Hepatocyte (in vitro differentiated cells): ENCODE data around the gene SPIB. TPM values are rescaled to one million over a fixed set of nuclear protein-coding genes. Genes with fewer than 3 reads are reported as not detected.
"Not testable (repeated sequence)": the region's sequence is repeated elsewhere in the genome, so short reads cannot be mapped to it uniquely, and the experiment has no call there.

Source experiments
- DNase-seq: peaks from one replicate; pipeline ENCODE4 v3.0.0-alpha.2; 2016; ENCODE audit warnings: low spot score
- H2AFZ ChIP-seq: fragments of 200-600 bp; sonication (generic); 2 replicates; pipeline ENCODE4 v1.6.0; 2016; ENCODE audit warnings: antibody characterized with exemption, mild to moderate bottlenecking
- H3K27ac ChIP-seq: fragments of 200-600 bp; sonication (generic); 2 replicates; pipeline ENCODE4 v1.5.1; 2016; ENCODE audit warnings: mild to moderate bottlenecking
- H3K27me3 ChIP-seq: fragments of 200-600 bp; sonication (generic); 2 replicates; pipeline ENCODE4 v1.6.1; 2016
- H3K36me3 ChIP-seq: fragments of 200-600 bp; sonication (generic); replicated peaks from 2 replicates; pipeline ENCODE4 v1.5.1; 2016; ENCODE audit warnings: low read depth; ENCODE audit not compliant: insufficient read depth
- H3K4me1 ChIP-seq: fragments of 200-600 bp; sonication (generic); 2 replicates; pipeline ENCODE4 v1.5.1; 2016; ENCODE audit warnings: mild to moderate bottlenecking, moderate library complexity; ENCODE audit not compliant: insufficient read depth
- H3K4me2 ChIP-seq: fragments of 200-600 bp; sonication (generic); 2 replicates; pipeline ENCODE4 v1.6.0; 2016
- H3K4me3 ChIP-seq: fragments of 200-600 bp; sonication (generic); 2 replicates; pipeline ENCODE4 v1.5.1; 2016; ENCODE audit warnings: mild to moderate bottlenecking
- H3K79me2 ChIP-seq: fragments of 200-600 bp; sonication (generic); 2 replicates; pipeline ENCODE4 v1.6.0; 2017; ENCODE audit warnings: mild to moderate bottlenecking
- H3K9me2 ChIP-seq: fragments of 200-600 bp; sonication (generic); replicated peaks from 2 replicates; pipeline ENCODE4 v1.6.0; 2017; ENCODE audit warnings: mild to moderate bottlenecking; ENCODE audit not compliant: insufficient read depth
- H3K9me3 ChIP-seq: fragments of 200-600 bp; sonication (generic); 2 replicates; pipeline ENCODE4 v1.5.1; 2016; ENCODE audit warnings: low read depth, mild to moderate bottlenecking
- H4K20me1 ChIP-seq: fragments of 200-600 bp; sonication (generic); 2 replicates; pipeline ENCODE4 v1.6.0; 2016; ENCODE audit warnings: mild to moderate bottlenecking; ENCODE audit not compliant: insufficient read depth, poor library complexity, severe bottlenecking
- EZH2 ChIP-seq: fragments of 200-600 bp; sonication (generic); IDR thresholded peaks from 2 replicates; pipeline ENCODE4 v1.6.1; 2016; ENCODE audit warnings: antibody characterized with exemption, mild to moderate bottlenecking, borderline replicate concordance
- EZH2phosphoT487 ChIP-seq: fragments of 200-600 bp; sonication (generic); IDR thresholded peaks from one replicate; pipeline ENCODE4 v1.6.1; 2018; ENCODE audit warnings: antibody characterized with exemption, mild to moderate bottlenecking, low read depth, moderate library complexity; ENCODE audit not compliant: unreplicated experiment, severe bottlenecking
- WGBS: methylation state at CpG from one replicate; pipeline ENCODE4 v1.1.6; 2016; ENCODE audit warnings: low lambda C conversion rate; ENCODE audit errors: missing lambda C conversion rate; 5-methylcytosine and 5-hydroxymethylcytosine counted together
- polyA plus RNA-seq: library from polyadenylated mRNA; unstranded; fragments of >200 nt; fragmentation: Nextera tagmentation; extraction: Ambion mirVana; gene quantifications from 2 replicates; pipeline ENCODE4 v1.2.1, GENCODE V29; 2016
- total RNA-seq: library from RNA; depleted of rRNA; stranded (reverse); fragments of >200 nt; gene quantifications from 2 replicates; pipeline ENCODE4 v1.2.3, GENCODE V29; 2014
- TF ChIP-seq, protein P1 (sequence below): fragments of 200-600 bp; sonication (generic); IDR thresholded peaks from 2 replicates; pipeline ENCODE4 v1.5.1; 2016; ENCODE audit warnings: antibody characterized with exemption, mild to moderate bottlenecking; ENCODE audit not compliant: poor library complexity

The SPIB gene
- total and polyA plus RNA-seq, 2 experiments from 2014 or later, result 0.63 to 2.8 TPM

DNA sequence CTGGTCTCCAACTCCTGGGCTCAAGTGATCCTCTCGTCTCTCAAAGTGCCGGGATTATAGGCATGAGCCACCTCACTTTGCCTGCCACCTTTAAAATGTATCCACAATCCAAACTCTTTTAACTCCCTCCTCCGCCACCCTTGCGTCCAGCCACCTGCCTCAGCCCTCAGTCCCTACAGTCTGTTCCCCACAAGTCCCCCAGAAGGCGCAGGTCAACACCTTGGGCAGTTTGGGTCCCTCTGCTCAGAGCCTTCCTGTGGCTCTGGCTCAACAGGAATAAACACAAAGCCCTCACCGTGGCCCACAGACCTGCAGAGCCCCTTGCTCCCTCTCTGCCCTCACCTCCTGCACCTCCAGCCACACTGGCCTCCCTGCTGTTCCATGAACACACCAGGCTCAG, 50.1 kb downstream of the SPIB start:
- Histone ChIP-seq H3K4me3 (no peak overlapping the region), H3K4me1 (no peaks in the 10 kb centered on the region), H3K79me2 (no peaks in the 10 kb centered on the region), H3K9me3 (no peaks in the 10 kb centered on the region), H3K9me2 (no peaks in the 10 kb centered on the region), H3K4me2 (no peak overlapping the region), H3K36me3 (no peaks in the 10 kb centered on the region), H4K20me1 (no peaks in the 10 kb centered on the region), H2AFZ (no peak overlapping the region), H3K27ac (no peak overlapping the region), H3K27me3 (no peaks in the 10 kb centered on the region)
- no peak for TF ChIP-seq EZH2
- TF ChIP-seq EZH2phosphoT487, result no peak
- TF ChIP-seq, protein P1, sequence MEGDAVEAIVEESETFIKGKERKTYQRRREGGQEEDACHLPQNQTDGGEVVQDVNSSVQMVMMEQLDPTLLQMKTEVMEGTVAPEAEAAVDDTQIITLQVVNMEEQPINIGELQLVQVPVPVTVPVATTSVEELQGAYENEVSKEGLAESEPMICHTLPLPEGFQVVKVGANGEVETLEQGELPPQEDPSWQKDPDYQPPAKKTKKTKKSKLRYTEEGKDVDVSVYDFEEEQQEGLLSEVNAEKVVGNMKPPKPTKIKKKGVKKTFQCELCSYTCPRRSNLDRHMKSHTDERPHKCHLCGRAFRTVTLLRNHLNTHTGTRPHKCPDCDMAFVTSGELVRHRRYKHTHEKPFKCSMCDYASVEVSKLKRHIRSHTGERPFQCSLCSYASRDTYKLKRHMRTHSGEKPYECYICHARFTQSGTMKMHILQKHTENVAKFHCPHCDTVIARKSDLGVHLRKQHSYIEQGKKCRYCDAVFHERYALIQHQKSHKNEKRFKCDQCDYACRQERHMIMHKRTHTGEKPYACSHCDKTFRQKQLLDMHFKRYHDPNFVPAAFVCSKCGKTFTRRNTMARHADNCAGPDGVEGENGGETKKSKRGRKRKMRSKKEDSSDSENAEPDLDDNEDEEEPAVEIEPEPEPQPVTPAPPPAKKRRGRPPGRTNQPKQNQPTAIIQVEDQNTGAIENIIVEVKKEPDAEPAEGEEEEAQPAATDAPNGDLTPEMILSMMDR, result no peak
- WGBS, result 88% methylated on average over 6 of the region's 6 CpGs
- no peak for DNase-seq

DNA sequence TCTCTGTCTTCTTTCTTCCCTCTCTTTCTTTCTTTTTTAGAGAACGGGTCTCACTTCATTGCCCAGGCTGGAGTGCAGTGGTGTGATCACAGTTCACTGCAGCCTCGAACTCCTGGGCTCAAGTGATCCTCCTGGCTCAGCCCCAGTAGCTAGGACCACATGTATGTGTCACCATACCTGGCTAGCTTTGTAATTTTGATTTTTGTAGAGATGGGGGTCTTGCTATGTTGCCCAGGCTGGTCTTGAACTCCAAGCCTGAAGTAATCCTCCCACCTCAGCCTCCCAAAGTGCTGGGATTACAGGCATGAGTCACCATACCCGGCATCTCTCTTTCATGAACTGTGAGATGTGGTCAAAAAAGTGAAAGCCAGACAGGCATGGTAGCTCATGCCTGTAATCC, 54.6 kb downstream of the SPIB start:
- not testable (repeated sequence) for H3K27ac ChIP-seq, H3K27me3 ChIP-seq, H3K9me2 ChIP-seq, H3K9me3 ChIP-seq, H2AFZ ChIP-seq, H3K36me3 ChIP-seq, H3K4me1 ChIP-seq, H3K4me3 ChIP-seq, H3K4me2 ChIP-seq, DNase-seq
- Histone ChIP-seq H3K79me2 (peaks cover 15% of the 10 kb centered on the region), H4K20me1 (peaks cover 12% of the 10 kb centered on the region)
- 78% methylated on average over 3 of the region's 3 CpGs for WGBS

DNA sequence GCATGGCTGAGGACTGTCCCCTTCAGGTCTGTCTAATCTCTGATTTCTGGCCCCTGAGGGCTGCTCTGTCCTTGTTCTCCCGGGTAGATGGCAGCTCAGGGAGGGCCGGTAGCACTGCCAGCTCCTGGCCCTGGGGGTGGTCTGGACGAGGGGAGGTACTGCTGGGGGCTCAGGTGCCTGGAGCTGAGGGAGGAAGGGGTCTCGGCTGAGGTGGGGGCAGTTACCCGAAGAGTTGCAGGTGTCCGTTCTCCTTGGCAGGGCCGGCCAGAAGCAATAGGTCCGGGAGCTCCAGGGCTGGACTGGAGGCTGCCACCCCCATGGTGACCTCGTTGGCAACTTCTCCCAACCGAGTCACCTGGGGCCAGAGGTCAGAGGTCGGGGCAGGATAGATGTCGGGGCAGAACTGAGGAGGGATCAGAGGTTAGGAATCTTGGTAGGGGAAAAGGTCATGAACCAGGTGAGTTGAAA, 56.4 kb downstream of the SPIB start:
- DNase-seq, result no peak
- no peaks in the 10 kb centered on the region for H3K27me3 ChIP-seq
- H3K4me1 ChIP-seq, result peaks cover 6% of the 10 kb centered on the region
- no peaks in the 10 kb centered on the region for H3K9me2 ChIP-seq
- H3K79me2 ChIP-seq, result peaks cover 22% of the 10 kb centered on the region
- H3K4me2 ChIP-seq, result no peak overlapping the region
- 93% methylated on average over 10 of the region's 12 CpGs for WGBS
- no peak overlapping the region for H3K27ac ChIP-seq
- no peak for TF ChIP-seq EZH2
- no peak for TF ChIP-seq EZH2phosphoT487
- TF ChIP-seq, protein P1, result no peak
- H4K20me1 ChIP-seq, result peaks cover 30% of the 10 kb centered on the region
- no peaks in the 10 kb centered on the region for H3K36me3 ChIP-seq
- H3K9me3 ChIP-seq, result no peaks in the 10 kb centered on the region
- no peak overlapping the region for H2AFZ ChIP-seq
- H3K4me3 ChIP-seq, result no peak overlapping the region

DNA sequence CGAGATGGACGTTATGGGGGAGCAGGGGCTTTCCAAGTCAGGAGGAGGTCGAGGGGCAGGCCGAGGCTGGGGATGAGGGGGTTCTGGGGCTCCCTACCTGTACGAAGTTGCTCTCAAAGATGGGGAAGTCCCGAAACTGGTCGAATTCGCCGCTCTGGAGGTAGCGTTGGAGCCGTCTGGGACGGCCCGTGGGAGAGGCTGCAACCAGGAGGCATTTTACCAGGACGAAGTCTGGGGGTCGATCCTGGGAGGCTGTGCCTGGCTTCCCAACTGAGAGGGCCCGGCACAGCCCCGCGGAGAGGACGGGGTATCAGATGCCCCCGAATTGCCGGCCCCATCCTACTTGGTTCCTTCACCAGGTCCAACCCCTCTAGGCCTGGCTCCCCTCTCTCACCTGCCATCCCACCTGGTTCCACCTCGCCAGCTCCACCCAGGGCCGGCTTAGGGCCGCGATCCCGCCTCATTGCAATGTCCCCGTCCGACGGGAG, 57.0 kb downstream of the SPIB start:
- Histone ChIP-seq H2AFZ (peak overlapping the region; percentile 23), H3K4me1 (peaks cover 6% of the 10 kb centered on the region), H3K27me3 (no peaks in the 10 kb centered on the region), H3K4me3 (no peak overlapping the region), H3K4me2 (peak overlapping the region; percentile 54), H3K36me3 (no peaks in the 10 kb centered on the region), H4K20me1 (peaks cover 32% of the 10 kb centered on the region), H3K9me3 (no peaks in the 10 kb centered on the region), H3K27ac (peak overlapping the region; percentile 54), H3K79me2 (peaks cover 22% of the 10 kb centered on the region), H3K9me2 (no peaks in the 10 kb centered on the region)
- TF ChIP-seq EZH2phosphoT487, result no peak
- WGBS, result 88% methylated on average over 28 of the region's 29 CpGs
- no peak for DNase-seq
